Stimulated activated CD8-positive, alpha-beta memory T cell treated with anti-CD3 and anti-CD28 coated beads, Interleukin-15, amount 100 ng/mL, for 24 hours (primary cell): ENCODE results near the gene LRRN1.

Experiments
- DNase-seq: peaks from one replicate; pipeline ENCODE4 v3.0.0-alpha.2; 2020; ENCODE audit warnings: low read depth

The LRRN1 gene

DNA sequence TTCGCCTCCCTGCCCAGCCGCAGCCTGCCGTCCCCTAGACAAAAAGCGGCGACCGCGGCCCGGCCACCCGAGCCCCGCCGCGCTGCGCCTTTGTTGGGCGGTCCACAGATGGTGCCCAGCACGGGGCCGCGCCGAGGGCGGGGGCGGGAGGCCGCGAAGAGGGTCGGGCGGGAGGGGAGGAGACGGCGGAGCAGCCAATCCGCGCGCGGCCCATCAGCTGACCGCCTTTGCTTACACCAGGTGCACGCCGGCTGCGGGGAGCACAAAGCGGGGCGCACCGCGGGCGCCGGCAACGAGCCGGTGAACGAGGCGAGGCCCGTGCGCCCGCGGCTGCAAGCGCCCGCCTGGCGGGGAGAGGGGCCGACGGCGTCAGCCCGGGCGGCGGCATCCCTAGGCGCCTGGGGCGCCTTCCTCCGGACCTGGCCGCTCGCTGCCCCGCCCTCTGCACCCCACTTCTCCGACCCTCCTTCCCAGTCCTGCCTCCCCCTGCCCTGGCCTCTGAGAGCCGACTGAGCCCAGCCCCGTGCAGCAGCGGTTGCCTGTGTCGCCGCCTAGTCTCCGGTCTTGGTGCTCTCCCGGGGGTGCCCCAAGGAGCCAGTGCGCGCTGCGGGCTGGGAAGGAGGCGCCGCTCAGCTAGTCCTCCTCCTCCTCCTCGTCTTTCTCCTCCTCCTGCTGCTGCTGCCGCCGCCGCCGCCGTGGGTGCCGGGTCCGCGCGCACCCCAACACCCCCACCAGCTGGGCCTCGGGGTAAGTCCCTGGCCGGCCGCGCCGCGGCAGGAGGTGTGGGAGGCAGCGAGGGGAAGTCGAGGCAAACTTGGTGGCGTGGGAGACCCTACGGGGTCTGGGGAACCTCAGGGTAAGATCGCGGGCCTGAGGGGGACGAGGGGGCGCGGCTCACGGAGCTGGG is at the start of gene LRRN1:
Gene LRRN1, plus strand, starts transcription at position 259 of the 907 bp plus-strand sequence. CDS start 45,211 bp downstream, outside the sequence.
- DNase-seq, result no peak

DNA sequence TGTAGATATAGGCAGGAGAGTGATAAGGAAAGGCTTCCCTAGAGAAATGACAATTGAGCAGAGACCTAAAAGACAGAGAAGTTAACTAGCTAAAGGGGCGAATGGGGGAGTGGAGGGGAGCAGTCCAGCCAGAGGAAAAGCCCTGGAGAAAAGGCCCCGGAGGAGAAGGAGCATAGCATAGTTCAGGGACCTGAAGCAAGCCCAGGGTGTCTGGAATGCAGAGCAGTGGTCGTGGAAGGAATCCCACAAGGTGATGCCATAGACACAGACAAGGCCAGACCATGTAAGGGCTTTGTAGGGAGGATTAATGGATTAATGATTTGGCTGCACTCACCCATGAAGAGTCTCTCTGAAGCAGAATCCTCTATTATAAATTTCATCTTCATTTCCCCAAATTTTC is 45.8 kb upstream of the LRRN1 start:
- no peak for DNase-seq

DNA sequence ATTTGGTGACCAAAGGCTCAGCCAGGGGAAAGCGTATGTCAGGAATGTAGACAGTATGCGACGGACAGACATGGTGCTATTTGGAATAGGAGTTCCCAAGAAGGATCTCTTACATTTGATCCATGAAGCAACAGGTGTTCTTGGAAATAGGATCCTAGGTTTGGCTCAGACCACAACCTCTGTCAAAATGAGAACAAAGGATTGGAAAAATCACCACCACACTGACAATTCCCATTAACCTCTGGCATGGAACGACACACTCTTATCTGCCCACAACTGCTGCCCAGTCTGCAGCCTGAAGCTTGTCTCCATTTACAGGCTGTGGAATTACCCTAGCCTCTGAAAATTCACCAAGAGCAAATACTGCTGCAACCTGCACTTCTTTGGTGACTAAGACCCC is 33.6 kb upstream of the LRRN1 start:
- DNase-seq, result no peak

DNA sequence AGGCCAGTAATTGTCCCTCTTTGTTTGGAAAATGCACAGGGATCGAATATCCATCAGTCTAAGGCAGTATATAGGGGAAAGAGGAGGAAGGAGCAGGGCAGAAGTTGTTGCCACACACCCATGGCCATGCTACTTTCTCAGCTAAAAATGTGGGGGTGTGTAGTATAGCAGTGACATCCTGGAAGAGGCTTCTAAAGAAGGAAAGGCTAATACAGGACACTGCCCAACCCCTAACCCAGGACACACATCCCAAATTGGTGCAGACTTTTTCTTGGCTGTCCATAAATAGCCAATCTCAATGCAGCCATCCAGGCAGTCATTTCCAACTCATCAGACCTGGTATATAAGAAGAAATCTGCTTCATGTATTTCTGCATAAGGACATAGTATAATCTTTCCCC is 33.1 kb upstream of the LRRN1 start:
- DNase-seq, result no peak

DNA sequence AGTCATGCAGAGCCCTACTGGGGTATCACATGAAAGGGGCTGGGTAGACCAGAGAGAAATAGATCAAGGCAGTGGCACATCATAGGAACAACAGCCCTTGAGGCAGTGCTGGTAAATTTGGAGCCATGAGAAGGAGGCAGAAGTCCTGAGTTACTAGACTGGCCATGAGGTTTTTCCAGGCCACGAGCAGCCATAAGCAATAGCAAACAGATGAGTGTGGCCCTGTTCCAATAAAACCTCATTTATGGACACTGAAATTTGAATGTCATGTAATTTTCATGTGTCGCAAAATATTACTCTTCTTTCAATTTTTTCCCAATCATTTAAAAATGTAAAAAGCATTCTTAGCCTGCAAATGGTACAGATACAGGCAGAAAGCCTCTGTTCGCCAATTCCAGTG is 28.1 kb upstream of the LRRN1 start:
- no peak for DNase-seq

DNA sequence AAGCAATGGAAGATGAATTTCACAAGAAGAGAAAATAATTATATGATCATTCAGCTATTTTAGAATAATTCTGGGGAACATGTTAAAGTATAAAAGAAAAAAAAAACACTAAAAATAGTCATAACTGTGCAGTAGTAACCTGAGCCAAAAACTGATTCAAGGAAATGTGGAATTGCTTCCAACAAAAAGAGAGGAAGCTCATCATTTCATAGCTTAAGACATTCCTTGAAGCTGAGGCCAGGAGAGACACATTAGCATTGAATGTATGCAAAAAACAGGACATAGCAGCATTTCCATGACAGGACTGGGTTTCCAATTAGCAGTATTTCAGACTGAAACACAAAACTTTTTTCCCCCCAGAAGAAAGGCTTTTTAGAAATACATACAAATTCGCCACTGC is 27.7 kb upstream of the LRRN1 start:
- no peak for DNase-seq

DNA sequence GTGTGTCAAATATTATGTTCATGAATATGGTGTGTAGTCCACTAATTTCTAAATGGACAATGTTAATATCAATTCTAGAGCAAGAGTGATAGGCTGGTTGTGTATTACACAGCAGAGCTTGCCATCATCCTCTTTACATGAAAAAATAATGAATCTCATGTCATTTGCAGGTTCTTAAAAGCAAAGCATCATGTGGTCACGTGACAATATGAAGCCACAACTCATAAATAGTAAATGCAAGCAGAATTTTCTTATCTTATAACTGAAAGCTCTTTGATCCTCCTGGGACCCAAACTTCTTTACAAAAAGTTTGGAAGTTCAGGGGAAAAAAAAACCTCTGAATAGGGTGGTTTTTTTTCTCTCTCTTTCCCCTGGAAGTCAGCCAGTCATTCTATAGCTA is 26.9 kb upstream of the LRRN1 start:
- no peak for DNase-seq

DNA sequence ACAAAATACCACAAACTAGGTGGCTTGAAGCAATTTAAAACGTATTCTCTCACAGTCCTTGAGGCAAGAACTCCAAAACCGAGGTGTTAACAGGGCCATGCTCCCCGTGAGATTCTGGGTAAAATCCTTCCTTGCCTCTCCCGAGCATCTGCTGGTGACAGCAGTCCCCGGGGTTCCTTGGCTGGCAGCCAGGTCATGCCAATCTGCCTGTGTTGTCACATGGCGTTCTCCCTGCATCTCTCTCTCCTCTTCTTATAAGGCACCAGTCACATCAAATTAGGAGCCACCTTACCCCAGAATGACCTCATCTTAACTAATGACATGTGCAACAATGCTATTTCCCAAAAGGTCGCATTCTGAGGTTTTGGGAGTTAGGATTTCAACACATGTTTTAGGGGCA is 26.3 kb upstream of the LRRN1 start:
- DNase-seq, result no peak

DNA sequence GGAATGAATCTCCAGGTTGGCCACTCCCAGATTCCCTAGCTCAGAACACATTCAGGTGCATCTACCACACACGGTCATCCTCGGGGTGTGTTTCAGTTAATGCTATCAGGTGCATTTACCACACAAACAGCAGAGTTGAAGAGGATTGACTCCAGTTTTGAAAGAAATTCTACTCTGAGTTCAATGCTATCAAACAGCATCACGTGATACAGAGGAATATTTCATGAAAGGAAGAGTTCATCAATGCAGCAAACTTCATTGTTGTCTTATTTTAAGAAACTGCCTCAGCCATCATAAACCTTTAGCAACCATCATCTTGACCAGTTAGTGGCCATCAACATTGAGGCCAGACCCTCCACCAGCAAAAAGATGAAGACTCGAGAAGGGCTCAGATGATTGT is 22.6 kb upstream of the LRRN1 start:
- DNase-seq, result no peak

DNA sequence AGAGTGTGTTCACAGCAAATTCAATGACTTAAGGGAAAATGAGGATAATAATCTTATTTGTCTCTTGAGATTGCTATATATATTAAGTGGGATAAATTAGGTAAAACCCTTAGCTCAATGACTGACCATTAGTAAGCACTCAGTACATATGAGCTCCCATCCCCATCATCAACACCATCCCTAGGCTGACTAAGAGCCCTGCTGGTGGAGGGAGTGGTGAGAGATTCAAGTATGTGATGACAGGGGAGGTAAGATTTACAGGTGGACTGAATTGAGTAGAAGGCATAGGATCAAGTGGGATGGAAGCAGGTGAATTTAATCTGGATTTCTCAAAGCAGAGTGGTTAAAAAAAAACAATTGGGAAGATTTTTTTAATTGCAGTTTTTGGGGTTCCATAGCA is 21.0 kb upstream of the LRRN1 start:
- DNase-seq, result no peak

DNA sequence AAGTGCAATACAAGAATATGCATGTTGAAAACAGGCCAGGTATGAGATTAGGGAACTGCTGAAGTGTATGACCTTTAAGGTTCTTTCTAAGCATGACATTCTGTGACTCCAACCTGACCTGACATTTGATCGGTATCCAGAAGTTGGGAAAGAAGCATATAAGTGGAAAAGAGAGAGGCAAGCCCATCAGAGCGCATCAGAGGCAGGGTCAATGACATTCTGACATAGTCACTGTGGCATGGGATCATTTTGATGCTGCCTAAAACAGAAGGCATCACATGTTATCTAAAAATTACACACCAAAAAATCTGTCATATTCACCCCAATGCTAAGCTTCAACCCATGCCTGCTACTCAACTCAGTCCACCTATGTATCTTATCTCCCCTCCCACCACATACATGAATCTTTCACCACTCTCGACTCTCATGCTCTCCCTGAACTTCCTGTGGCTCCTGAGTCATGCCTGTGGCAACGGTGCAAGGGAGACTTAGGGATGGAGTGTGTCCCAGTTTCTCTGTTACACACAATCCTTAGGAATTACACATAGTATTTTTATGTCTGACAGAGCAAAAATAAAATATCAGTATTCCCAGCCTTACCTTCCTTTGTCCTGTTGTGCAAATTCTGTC is 20.5 kb upstream of the LRRN1 start:
- no peak for DNase-seq

DNA sequence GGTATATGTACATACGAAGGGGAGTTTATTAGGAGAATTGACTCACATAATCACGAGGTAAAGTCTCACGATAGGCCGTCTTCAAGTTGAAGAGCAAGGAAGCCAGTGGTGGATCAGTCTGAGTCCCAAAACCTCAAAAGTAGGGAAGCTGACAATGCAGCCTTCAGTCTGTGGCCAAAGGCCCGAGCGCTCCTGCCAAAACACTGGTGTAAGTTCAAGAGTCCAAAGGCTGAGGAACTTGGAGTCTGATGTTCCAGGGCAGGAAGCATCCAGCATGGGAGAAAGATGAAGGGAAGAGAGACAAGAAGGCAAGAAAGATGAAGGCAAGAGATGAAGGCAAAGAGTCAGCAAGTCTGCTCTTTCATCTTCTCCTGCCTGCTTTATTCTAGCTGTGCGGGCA is 16.8 kb upstream of the LRRN1 start:
- DNase-seq, result no peak

DNA sequence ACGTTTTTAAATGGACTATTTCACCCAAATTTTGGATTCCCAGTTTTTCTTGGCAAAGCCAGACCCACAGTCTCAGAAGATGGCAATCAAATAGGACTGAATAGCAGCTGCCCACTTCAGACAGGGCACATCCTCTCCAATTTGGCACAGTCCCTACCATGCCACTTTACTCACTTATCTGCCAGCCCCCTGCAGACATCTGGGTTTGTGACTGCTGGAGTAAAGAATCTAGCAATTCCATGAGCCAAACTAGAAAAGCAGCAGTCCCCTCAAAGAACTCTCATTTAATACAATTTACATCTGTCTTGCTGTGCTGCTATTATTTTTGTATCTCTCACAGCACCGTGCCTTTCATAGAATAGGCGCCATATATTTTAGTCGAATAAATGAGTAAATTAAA is 16.0 kb upstream of the LRRN1 start:
- no peak for DNase-seq

DNA sequence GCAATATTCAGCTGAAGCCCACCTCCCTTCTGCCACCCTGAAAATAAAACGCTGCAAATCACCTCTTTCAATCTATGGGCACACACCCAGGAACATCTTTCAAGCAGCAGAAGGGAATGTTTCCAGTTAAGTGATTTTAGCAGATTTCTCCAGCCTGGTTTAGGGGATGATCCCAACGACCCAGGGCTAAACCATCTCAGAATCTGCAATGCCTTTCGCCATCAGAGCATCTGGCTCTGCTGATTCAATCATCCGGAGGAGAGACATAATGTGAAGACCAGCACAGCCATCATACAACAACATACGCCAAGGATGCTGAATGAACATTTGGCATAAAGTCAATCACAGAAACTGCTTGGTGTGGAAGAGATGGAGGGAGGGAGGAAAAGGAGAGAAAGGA is 15.5 kb upstream of the LRRN1 start:
- no peak for DNase-seq

DNA sequence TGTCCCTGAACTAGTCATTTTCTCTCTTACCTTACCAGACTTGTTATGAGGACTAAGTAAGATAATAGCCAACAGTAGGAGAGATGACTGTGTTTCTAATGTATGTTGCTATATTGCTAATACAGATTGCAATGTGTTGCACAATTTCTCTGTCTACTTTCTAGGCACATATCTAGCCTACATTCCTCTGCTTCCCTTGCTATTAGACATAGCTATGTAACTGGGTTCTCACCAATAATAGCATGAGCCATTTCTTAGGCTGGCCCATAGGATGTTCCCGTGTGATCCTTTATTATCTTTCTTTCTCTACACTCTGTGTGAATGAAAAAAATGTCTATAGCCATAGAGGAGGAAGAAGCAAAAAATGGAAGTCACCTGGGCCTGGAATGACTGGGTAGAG is 6.8 kb upstream of the LRRN1 start:
- no peak for DNase-seq

DNA sequence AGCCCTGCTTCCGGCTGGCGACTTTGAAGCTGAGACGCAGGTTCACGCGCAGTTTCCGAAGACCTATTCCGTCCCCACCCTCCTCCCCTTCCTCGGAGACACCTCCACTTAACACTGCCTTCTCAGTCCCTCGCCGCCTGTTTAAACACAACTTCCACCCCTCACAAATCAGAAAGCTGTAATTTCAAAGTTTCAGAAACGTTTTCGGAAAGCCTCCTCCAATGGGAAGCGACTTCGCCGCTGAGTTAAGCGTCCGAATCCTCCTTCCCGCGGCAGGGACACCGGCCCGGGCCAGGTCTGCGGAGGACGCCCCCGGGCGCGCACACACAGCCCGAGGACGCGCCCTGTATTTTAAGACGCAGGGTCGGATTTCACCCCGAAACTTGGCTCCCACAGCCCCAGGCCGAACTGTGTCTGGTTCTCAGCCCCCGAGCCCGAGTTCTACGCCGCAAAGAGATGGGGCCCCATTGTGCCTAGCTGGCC is 559 bp upstream of the LRRN1 start:
- DNase-seq, result no peak

DNA sequence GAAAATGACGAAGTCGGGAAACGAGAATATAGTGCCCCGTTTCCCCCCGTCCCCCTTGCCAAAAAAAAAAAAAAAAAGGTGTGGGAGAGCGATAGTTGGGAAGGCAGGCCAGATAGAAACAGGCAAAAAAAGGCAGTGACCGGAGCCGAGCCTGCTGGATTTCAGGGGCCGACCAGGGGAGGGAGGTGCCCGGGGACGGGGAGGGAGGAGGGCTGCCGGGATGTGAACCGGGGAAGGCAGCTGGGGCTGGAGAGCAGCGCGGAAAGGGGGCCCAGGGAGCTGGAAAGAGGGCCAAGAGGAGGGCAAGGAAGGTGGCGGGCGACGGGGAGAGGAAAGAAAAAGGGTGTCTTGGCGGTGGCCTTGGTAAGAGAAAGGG is 837 bp downstream of the LRRN1 start:
- no peak for DNase-seq

DNA sequence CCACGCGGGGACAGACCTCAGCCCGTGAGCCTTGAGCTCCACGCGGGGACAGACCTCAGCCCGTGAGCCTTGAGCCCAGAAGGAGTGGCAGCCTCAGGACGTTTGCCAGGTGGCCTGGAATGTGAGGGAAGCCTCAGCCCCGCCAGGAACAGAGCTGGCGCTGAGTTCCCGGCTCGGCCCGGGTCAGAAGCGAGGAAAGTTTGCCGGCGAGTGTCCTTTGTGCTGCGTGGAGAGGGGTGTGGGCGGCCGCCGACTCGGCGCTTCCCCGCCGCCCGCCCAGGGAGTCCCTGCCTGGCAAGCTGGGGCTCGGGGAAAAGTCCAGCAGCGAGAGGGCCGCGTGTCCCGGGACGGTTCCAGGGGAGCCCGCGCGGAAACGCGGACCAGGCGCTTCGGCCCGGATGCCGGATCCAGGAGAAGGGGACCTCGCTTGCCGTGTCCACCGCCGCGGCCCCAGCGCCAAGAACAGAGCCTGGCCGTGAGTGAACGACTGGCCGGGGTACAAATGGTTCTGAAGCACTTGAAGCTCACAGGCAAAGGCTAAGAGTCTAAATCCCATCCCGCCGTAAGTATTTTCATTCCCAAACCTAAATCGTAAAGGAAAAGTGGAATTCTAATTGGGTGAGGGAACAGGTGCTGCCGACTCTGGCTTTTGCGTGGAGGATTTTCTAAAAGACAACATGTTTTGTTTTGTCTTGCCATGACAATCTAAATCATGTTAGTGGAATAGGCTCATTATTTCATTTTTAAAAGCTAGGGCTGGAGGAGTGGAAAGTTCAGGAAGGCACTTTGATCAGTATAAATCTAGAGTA is 1.7 kb downstream of the LRRN1 start:
- no peak for DNase-seq

DNA sequence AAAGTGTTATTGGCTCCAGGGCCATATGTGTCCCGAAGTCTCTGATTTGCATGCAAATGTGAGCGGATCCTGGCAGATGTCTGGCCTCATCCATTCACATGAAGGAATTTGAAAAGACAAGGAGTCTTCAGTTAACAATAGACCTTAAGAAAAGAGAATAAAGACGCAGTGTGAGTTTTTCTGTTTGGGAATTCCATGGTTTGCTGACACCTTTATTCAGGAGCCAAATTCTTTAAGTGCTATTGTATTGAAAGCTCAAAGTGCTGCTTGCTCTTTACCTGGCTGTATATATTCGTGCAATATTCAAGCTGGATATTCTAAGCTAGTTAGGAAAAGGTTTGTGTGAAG is 2.2 kb downstream of the LRRN1 start:
- no peak for DNase-seq

DNA sequence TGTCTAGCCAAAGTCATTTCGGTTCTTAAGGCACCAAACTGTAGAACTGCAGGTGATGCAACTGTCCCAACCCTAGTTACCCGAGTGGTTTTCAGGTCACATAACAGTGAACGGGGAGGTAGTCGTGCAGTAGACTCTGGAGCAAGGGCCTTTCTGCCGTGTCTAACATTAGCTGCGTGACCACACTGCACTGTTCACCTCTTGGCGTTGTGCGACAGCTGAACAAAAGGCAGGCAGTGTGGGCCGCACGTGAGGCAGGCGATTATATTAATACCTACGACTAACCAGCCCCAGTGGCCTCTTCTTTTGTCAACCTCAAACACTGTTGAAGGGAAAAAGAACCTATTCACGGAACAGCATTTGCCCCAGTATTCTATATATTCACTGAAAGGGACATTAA is 2.8 kb downstream of the LRRN1 start:
- DNase-seq, result no peak

DNA sequence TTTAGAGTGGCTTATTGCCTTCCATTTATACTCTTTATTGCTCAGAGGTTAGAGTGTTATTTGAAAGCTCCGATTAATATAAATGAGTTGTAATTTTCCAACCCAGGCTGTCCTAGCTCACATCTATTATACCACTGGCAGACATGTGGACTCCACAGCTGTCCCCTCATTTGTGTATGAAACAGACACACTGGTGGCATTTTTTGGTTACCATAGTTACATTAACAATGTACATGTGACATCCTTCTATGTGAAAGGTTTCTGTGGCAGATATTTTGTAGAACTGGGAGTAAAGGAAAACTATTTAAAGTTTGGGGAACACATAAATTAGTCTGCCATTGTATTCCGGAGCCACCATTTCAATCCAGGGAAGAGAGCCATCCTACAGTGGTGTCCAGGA is 5.3 kb downstream of the LRRN1 start:
- no peak for DNase-seq

DNA sequence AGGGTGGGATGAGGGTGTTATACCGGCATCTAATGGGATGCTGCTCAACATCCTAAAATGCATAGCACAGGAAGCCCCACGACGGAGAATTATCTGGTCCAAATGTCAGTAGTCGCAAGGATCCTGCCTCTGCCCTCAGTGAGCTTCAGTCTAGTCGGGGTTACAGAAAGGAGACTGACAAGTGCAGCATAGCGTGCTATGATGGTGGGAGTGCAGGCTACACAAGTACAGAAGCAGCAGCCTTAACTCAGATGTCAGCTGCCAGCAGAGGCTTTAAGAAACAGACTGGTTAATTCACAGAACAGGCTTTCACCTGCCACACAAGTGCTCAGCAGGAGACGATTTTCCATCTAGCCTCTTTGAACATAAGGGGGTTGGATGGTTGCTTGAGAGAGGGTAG is 6.9 kb downstream of the LRRN1 start:
- DNase-seq, result no peak

DNA sequence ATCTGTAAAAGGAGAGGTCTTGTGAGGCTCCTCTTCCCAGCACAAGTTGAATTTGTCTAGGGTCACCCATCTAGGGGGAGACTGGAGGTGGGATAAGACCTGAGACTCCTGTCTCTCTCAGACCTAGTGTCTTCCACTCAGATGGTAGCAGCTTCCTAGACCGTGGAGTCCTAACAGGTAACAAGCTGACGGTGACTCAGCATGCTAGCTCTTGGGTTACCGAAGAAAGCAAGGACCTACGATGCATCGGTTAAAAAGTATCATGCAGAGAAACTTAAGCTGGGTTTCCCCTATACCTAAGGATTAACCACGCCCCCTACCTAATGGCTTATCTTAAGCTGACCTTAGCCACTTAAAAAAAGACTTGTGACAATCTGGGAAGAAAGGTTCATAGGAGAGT is 7.6 kb downstream of the LRRN1 start:
- no peak for DNase-seq
